Neural progenitor cell (in vitro differentiated cells): ENCODE data around the gene TRIP12.

Source experiments
- CTCF ChIP-seq: fragments of 200-600 bp; sonication (generic); IDR thresholded peaks from 2 replicates; pipeline ENCODE4 v1.5.1; 2017; ENCODE audit warnings: antibody characterized with exemption, mild to moderate bottlenecking
- EZH2phosphoT487 ChIP-seq: fragments of 200-600 bp; sonication (generic); IDR thresholded peaks from 2 replicates; pipeline ENCODE4 v1.6.1; 2017; ENCODE audit warnings: antibody characterized with exemption

- TF ChIP-seq CTCF (peak; percentile 16), EZH2phosphoT487 (no peak)
Measured at GRCh38 chr2:229748950-229749349, 172.9 kb downstream of the TRIP12 start.
